Ectodermal cell (in vitro differentiated cells): ENCODE data around the gene PIGC.

Experiments
- H3K27ac ChIP-seq: 2 replicates; pipeline ENCODE4 v1.7.0; 2013; ENCODE audit warnings: mild to moderate bottlenecking, low read depth, low read length; ENCODE audit not compliant: insufficient read depth, poor library complexity, severe bottlenecking
- H3K27me3 ChIP-seq: 2 replicates; pipeline ENCODE4 v1.7.0; 2013; ENCODE audit warnings: mild to moderate bottlenecking, low read length; ENCODE audit not compliant: insufficient read depth, control insufficient read depth, poor library complexity, severe bottlenecking
- H3K36me3 ChIP-seq: one replicate; pipeline ENCODE4 v1.7.0; 2013; ENCODE audit warnings: low read length; ENCODE audit not compliant: control insufficient read depth, insufficient read depth
- H3K4me1 ChIP-seq: one replicate; pipeline ENCODE4 v1.7.0; 2013; ENCODE audit warnings: low read length; ENCODE audit not compliant: control insufficient read depth, insufficient read depth
- H3K4me3 ChIP-seq: 2 replicates; pipeline ENCODE4 v1.7.0; 2013; ENCODE audit warnings: low read depth, low read length, control low read depth; ENCODE audit not compliant: insufficient read depth
- H3K9me3 ChIP-seq: 2 replicates; pipeline ENCODE4 v1.7.0; 2013; ENCODE audit warnings: mild to moderate bottlenecking, low read length, moderate library complexity; ENCODE audit not compliant: control insufficient read depth
- WGBS, 2 experiments: methylation state at CpG; one replicate each; pipeline ENCODE4 v1.1.7; 2013; ENCODE audit warnings: missing lambda C conversion rate in 2 of 2; 5-methylcytosine and 5-hydroxymethylcytosine counted together

PIGC gene

DNA sequence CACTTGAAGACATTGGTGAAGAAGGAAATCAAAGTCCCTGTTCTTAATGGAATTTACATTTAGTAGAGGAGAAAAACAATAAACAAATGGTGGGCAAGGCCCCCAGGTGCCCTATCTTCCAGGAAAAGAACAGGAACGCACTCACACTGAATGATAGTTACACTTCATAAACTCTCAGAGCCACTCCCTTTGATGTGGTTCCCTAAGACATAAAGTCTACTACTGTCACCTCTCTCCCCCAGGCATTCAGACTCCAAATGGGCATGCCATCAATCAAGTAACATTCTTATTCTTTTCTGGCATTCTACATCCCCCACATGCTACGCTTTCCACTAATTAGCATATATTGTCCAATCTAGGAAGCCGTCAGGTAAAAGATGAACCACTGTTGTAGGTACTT, 36.6 kb upstream of the PIGC start:
- no peaks in the 10 kb centered on the region for H3K36me3 ChIP-seq
- no peaks in the 10 kb centered on the region for H3K4me1 ChIP-seq
- no peak overlapping the region for H3K4me3 ChIP-seq
- 94 to 96% methylated on average over 2 of the region's 3 CpGs for WGBS, 2 experiments
- no peaks in the 10 kb centered on the region for H3K27me3 ChIP-seq
- H3K27ac ChIP-seq, result no peak overlapping the region
- no peaks in the 10 kb centered on the region for H3K9me3 ChIP-seq

- Histone ChIP-seq H3K4me3 (no peak overlapping the region), H3K9me3 (no peaks in the 10 kb centered on the region), H3K36me3 (no peaks in the 10 kb centered on the region), H3K4me1 (no peaks in the 10 kb centered on the region), H3K27me3 (no peaks in the 10 kb centered on the region), H3K27ac (no peak overlapping the region)
These were observed 34.6 kb upstream of the PIGC start for GRCh38 chr1:172478485-172478884.

DNA sequence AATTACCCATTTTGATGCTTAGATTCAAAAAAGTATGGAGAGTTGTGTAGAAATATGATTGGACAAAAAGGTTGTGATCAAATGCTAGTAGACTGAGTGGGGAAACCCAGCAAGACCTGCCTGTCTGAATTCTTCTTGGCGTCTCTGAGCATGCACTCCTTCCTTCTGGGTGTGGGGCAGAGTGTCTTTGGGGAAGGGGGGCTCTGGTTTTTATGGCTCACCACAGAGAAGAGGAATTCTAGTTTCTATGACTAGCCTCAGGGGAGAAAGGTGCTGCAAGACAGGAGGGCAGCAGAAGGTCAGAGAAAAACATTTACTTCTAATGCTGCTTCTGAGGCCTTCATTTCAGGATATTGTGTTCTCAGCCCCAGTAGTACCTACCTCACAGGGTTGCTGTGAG, 33.9 kb upstream of the PIGC start:
- Histone ChIP-seq H3K27me3 (no peaks in the 10 kb centered on the region), H3K4me1 (no peaks in the 10 kb centered on the region), H3K36me3 (no peaks in the 10 kb centered on the region), H3K9me3 (no peaks in the 10 kb centered on the region), H3K27ac (no peak overlapping the region), H3K4me3 (no peak overlapping the region)
- 86 to 95% methylated on average over 1 of the region's 1 CpG for WGBS, 2 experiments

DNA sequence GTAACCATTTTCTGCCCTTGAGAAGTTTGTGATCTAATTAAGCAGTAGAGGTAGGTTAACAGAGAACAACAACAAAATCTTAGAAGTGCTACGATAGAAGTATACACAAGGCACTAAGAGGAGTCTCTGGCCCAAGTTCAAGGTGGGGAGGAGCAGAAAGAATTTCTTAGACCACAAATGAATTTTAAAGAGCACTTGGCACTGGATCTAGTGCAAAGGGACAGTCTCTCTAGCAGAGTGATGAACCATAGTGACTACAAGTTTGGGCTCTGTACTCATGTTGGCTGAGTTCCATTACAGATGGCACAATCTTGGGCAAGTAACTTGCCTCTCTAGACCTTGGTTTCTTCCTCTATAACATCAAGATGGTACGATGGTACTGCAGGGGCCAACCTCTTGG, 33.3 kb upstream of the PIGC start:
- no peaks in the 10 kb centered on the region for H3K4me1 ChIP-seq
- no peaks in the 10 kb centered on the region for H3K36me3 ChIP-seq
- no peak overlapping the region for H3K4me3 ChIP-seq
- H3K9me3 ChIP-seq, result no peaks in the 10 kb centered on the region
- WGBS, 2 experiments, result 98 to 99% methylated on average over 2 of the region's 2 CpGs
- H3K27ac ChIP-seq, result no peak overlapping the region
- no peaks in the 10 kb centered on the region for H3K27me3 ChIP-seq

DNA sequence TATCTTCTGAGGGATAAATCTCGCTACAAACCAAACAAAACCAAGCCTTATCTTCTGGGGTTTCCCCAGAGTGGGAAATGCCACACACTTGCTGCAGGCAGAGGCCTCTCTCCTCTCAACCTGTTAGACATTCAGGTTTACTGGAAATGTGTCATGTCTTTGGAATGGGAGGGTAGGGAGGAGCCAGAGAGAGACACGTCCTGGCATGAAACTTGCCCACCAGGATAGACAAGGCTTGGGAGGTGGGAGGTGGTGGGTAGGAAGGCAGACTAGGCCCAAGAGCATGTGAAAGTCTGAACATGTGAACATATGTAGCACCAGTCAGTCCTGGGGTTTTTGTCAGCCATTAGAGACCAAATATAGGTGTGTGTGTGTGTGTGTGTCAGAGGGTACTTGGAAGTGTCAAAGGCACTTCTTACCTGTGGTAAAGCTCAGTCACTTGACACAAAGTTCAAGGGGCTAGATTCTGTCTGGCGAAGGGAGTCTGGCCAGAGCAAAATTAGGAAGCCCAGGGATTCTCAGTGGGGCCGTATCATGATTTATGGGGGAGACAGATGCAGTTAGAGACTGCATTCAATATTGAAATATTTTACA, 32.4 kb upstream of the PIGC start:
- Histone ChIP-seq H3K27ac (no peak overlapping the region), H3K27me3 (no peaks in the 10 kb centered on the region), H3K36me3 (no peaks in the 10 kb centered on the region), H3K9me3 (no peaks in the 10 kb centered on the region), H3K4me1 (no peaks in the 10 kb centered on the region), H3K4me3 (no peak overlapping the region)
- 84 to 87% methylated on average over 3 to 4 of the region's 4 CpGs for WGBS, 2 experiments

DNA sequence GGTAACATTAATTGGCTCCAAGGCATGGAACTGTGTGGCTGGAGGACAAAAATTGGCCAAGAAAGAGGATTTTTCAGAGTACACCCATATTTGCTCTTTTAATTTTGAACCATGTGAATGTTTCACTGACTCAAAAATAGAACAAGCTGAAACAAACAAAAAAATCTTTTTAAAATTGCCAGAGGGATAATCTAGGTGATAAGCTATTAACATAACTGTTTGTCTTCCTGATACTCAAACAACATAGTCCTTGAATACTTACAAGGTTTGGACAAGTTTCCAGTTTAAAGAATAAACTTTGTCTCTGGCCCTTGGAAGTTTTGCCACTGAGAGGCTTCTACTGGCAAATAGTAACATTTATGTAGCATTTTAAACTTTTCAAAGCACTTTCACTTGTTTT, 30.0 kb upstream of the PIGC start:
- Histone ChIP-seq H3K27ac (no peak overlapping the region), H3K9me3 (no peaks in the 10 kb centered on the region), H3K4me1 (no peaks in the 10 kb centered on the region), H3K36me3 (no peaks in the 10 kb centered on the region), H3K4me3 (no peak overlapping the region), H3K27me3 (no peaks in the 10 kb centered on the region)

- Histone ChIP-seq H3K4me1 (no peaks in the 10 kb centered on the region), H3K36me3 (no peaks in the 10 kb centered on the region), H3K27me3 (no peaks in the 10 kb centered on the region), H3K9me3 (no peaks in the 10 kb centered on the region), H3K4me3 (no peak overlapping the region), H3K27ac (no peak overlapping the region)
- 89 to 99% methylated on average over 3 of the region's 3 CpGs for WGBS, 2 experiments
These were observed 29.4 kb upstream of the PIGC start for GRCh38 chr1:172473302-172473701.

DNA sequence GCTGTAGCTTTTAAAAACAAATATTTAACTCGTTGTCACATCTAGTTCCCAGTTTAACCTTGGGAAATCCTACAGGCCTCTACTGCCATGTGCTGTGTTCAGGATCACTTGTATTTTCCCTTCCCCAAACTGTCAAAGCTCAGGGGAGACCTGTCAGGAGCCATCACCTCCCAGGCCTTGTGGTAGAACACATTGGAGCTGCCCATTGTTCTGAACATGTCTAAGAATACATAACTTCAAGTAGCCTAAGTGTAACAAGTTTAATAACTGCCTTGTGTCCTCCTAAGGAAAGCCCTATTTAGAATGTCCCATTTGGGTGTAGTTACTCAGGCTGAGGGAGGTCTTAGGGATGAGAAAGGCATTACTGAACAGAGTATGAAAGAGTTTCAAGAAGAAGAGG, 28.6 kb upstream of the PIGC start:
- Histone ChIP-seq H3K4me3 (no peak overlapping the region), H3K36me3 (no peaks in the 10 kb centered on the region), H3K27ac (no peak overlapping the region), H3K4me1 (no peaks in the 10 kb centered on the region), H3K9me3 (no peaks in the 10 kb centered on the region), H3K27me3 (no peaks in the 10 kb centered on the region)
- WGBS, 2 experiments, result 88 to 92% methylated on average over 1 of the region's 1 CpG

- H3K36me3 ChIP-seq, result no peaks in the 10 kb centered on the region
- H3K4me3 ChIP-seq, result no peak overlapping the region
- H3K27me3 ChIP-seq, result no peaks in the 10 kb centered on the region
- H3K4me1 ChIP-seq, result no peaks in the 10 kb centered on the region
- WGBS, 2 experiments, result 100% methylated on average over 1 of the region's 1 CpG
- no peaks in the 10 kb centered on the region for H3K9me3 ChIP-seq
- no peak overlapping the region for H3K27ac ChIP-seq
These were observed 27.8 kb upstream of the PIGC start for GRCh38 chr1:172471666-172472065.

- Histone ChIP-seq H3K27me3 (no peaks in the 10 kb centered on the region), H3K4me3 (no peak overlapping the region), H3K36me3 (no peaks in the 10 kb centered on the region), H3K9me3 (no peaks in the 10 kb centered on the region), H3K4me1 (no peaks in the 10 kb centered on the region), H3K27ac (no peak overlapping the region)
- 90 to 97% methylated on average over 2 of the region's 2 CpGs for WGBS, 2 experiments
These were observed 26.3 kb upstream of the PIGC start for GRCh38 chr1:172470149-172470548.

DNA sequence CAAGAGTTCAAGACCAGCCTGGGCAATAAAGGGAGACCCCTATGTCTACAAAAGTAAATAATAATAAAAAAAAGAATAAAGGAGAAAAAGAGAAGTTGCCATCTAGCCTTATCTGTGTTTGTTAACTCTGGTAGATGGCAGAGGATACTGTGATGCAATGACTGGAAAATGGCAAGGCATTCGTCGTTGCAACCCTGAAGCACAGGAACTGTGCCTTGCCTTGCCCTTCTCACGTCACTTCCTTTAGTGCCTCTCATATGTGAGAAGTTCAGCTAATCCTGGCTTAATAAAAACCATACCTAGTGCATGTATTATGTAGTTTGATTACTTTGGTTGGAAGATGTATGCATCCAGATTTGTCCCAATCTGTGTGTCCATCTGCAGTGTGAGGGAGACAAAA, 25.8 kb upstream of the PIGC start:
- H3K27ac ChIP-seq, result no peak overlapping the region
- WGBS, 2 experiments, result 95 to 98% methylated on average over 3 of the region's 3 CpGs
- H3K36me3 ChIP-seq, result no peaks in the 10 kb centered on the region
- no peaks in the 10 kb centered on the region for H3K4me1 ChIP-seq
- H3K27me3 ChIP-seq, result no peaks in the 10 kb centered on the region
- no peaks in the 10 kb centered on the region for H3K9me3 ChIP-seq
- no peak overlapping the region for H3K4me3 ChIP-seq
